ENCODE results near the gene SIN3B.

The SIN3B gene

DNA sequence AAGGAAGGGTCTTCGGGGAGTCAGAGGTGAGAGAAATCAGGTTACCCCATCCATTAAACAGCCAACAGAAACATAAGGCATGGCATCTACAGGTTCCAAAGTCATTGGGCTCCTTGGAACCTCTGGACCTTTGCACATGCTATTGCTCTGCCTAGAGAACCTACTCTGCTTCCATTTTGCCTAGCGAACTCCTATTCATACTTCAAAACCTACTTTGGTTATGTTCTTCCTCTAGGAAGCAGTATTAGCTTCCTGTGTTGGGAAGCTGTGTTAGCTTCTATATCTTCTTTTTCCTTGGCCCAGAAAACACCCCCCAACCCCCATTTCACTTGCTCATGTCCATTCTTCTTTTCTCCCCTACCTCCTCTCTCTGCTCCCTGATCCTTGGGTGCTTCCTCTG, 99.2 kb downstream of the SIN3B start:
- Histone ChIP-seq H3K4me1 (ENCODE audit: control insufficient read depth, insufficient read depth, low read length, unreplicated experiment) (no peaks in the 10 kb centered on the region), H3K27me3 (ENCODE audit: insufficient read depth, low read length) (peaks cover under 1% of the 10 kb centered on the region; the same call in 1 of the 2 replicates), H3K27ac (ENCODE audit: low read depth, low read length) (no peak overlapping the region), H2AFZ (ENCODE audit: low read length, unreplicated experiment) (no peak overlapping the region), H3K79me2 (ENCODE audit: control insufficient read depth, insufficient read depth, low read length, unreplicated experiment) (no peaks in the 10 kb centered on the region), H3K4me3 (ENCODE audit: low read depth, low read length) (no peak overlapping the region), H3K36me3 (ENCODE audit: insufficient read depth, low read length) (no peaks in the 10 kb centered on the region)

GRCh38 chr19:16928916-16929315, 99.7 kb downstream of the SIN3B start:
- no peak overlapping the region for H2AFZ ChIP-seq (ENCODE audit: low read length, unreplicated experiment)
- H3K4me1 ChIP-seq (ENCODE audit: control insufficient read depth, insufficient read depth, low read length, unreplicated experiment), result no peaks in the 10 kb centered on the region
- H3K4me3 ChIP-seq (ENCODE audit: low read depth, low read length), result no peak overlapping the region
- no peaks in the 10 kb centered on the region for H3K36me3 ChIP-seq (ENCODE audit: insufficient read depth, low read length)
- H3K79me2 ChIP-seq (ENCODE audit: control insufficient read depth, insufficient read depth, low read length, unreplicated experiment), result no peaks in the 10 kb centered on the region
- peaks cover 4% of the 10 kb centered on the region; the same call in 1 of the 2 replicates for H3K27me3 ChIP-seq (ENCODE audit: insufficient read depth, low read length)
- H3K27ac ChIP-seq (ENCODE audit: low read depth, low read length), result no peak overlapping the region
